ENCODE data around the gene SEC23B. TPM values are rescaled to one million over a fixed set of nuclear protein-coding genes. Genes with fewer than 3 reads are reported as not detected.

SEC23B gene
- total and polyA plus RNA-seq, 2 of the 8 experiments (the other 6 are each of a cell fraction or from before 2014, with no cell fraction given) = 53.3 to 62.8 TPM

GRCh38 chr20:18529041-18529440 is 21.3 kb downstream of the SEC23B start:
- H4K5ac ChIP-seq (ENCODE audit: insufficient read length, low read depth, low read length) = no peak overlapping the region
- no peak overlapping the region for H2BK20ac ChIP-seq (ENCODE audit: low read length)
- ChIA-PET POLR2A (ENCODE audit: partially characterized antibody) (interaction anchor here (0.9 to 1.2 kb wide), 2 partner anchors 20 to 1671 kb away, joined by 3 read pairs; no protein-coding TSS in a partner anchor), CTCF (ENCODE audit: partially characterized antibody) (interaction anchor here (1.5 to 1.7 kb wide), 2 partner anchors 12 to 22 kb away, joined by 3 to 6 read pairs; partner anchors contain the start of gene SEC23B)
- H2BK15ac ChIP-seq (ENCODE audit: low read length) = no peak overlapping the region
- H2BK120ac ChIP-seq (replicated peaks; ENCODE audit: low read depth, low read length) = no peak overlapping the region
- FAIRE-seq (no peak), DNase-seq (ENCODE audit: low read depth in 1 of 2, low spot score in 2 of 2) (no peak)
- no peaks in the 10 kb centered on the region for H3K4me1 ChIP-seq (replicated peaks in 1 of 4; ENCODE audit: control insufficient read depth in 3 of 4, insufficient read depth in 4 of 4, low read length in 3 of 4)
- H3K4me3 ChIP-seq (ENCODE audit: extremely low read depth in 1 of 4, insufficient read depth in 2 of 4, low read depth in 3 of 4, low read length in 4 of 4) = no peak overlapping the region
- no peaks in the 10 kb centered on the region for H3K27me3 ChIP-seq (replicated peaks in 1 of 4; ENCODE audit: control insufficient read depth in 3 of 4, extremely low read depth in 1 of 4, insufficient read depth in 3 of 4, low read length in 3 of 4)
- H3K27ac ChIP-seq (ENCODE audit: low read depth, low read length) = no peak overlapping the region
- H3K56ac ChIP-seq (replicated peaks; ENCODE audit: insufficient read length, low read depth, low read length) = no peak overlapping the region
- no peak overlapping the region for H3K4me2 ChIP-seq (ENCODE audit: insufficient read depth in 1 of 2, low read depth in 2 of 2, low read length in 2 of 2)
- H3K23ac ChIP-seq (ENCODE audit: insufficient read length) = no peak overlapping the region
- no peak overlapping the region for H4K8ac ChIP-seq (ENCODE audit: extremely low read depth, insufficient read depth, low read length)
- H3K23me2 ChIP-seq (ENCODE audit: low read depth, low read length) = no peaks in the 10 kb centered on the region
- H4K20me1 ChIP-seq (replicated peaks in 1 of 2; ENCODE audit: control insufficient read depth in 1 of 2, insufficient read depth in 2 of 2, low read length in 2 of 2) = peaks cover 2 to 4% of the 10 kb centered on the region in 2 experiments
- no peak overlapping the region for H2AK5ac ChIP-seq (ENCODE audit: low read depth, low read length)
- H3K79me1 ChIP-seq (ENCODE audit: low read depth, low read length) = no peaks in the 10 kb centered on the region; the same call in 1 of the 2 replicates
- H3K9ac ChIP-seq (replicated peaks in 1 of 4; ENCODE audit: extremely low read depth in 1 of 4, low read depth in 3 of 4, low read length in 3 of 4) = no peak overlapping the region
- H3K4ac ChIP-seq (replicated peaks; ENCODE audit: insufficient read length, low read depth, low read length) = no peak overlapping the region
- no peak overlapping the region for H4K91ac ChIP-seq (replicated peaks; ENCODE audit: insufficient read length, low read length)
- H3K79me2 ChIP-seq (ENCODE audit: control insufficient read depth in 1 of 2, insufficient read depth in 2 of 2, low read length in 2 of 2) = no peaks in the 10 kb centered on the region
- H2BK12ac ChIP-seq (ENCODE audit: low read depth, low read length) = no peak overlapping the region
- H2AFZ ChIP-seq (ENCODE audit: low read length) = no peak overlapping the region
- no peaks in the 10 kb centered on the region for H3K9me3 ChIP-seq (ENCODE audit: insufficient read depth in 2 of 2, low read depth in 1 of 2, low read length in 1 of 2)
- H2BK5ac ChIP-seq (ENCODE audit: low read depth, low read length) = no peak overlapping the region
- H3K18ac ChIP-seq (ENCODE audit: extremely low read depth, low read length) = no peak overlapping the region
- H3K14ac ChIP-seq (ENCODE audit: insufficient read length) = no peak overlapping the region
- peaks cover 18 to 79% (median 76%) of the 10 kb centered on the region in 4 experiments for H3K36me3 ChIP-seq (ENCODE audit: control insufficient read depth in 2 of 4, insufficient read depth in 4 of 4, low read length in 3 of 4)
- TF ChIP-seq POLR2A (IDR thresholded peaks at IDR 0.05; ENCODE audit: control extremely low read depth in 1 of 2, low read depth in 2 of 2, low read length in 2 of 2) = no peak
- no peak for TF ChIP-seq POU5F1 (IDR thresholded peaks at IDR 0.05; ENCODE audit: low read depth, low read length)
- no peak for TF ChIP-seq JUN (IDR thresholded peaks at IDR 0.05; ENCODE audit: low read depth, low read length)
- no peak for TF ChIP-seq EZH2 (IDR thresholded peaks at IDR 0.05; ENCODE audit: low read depth, low read length, severe bottlenecking)
- TF ChIP-seq JUND (IDR thresholded peaks at IDR 0.05; ENCODE audit: low read length) = no peak
- no peak for TF ChIP-seq ATF2 (IDR thresholded peaks at IDR 0.05; ENCODE audit: low read length)
- TF ChIP-seq RAD21 (IDR thresholded peaks at IDR 0.05 in 1 of 2, conservative IDR thresholded peaks at IDR 0.05 in 1 of 2; ENCODE audit: low read depth in 2 of 2, low read length in 2 of 2) = no peak
- no peak for TF ChIP-seq USF2 (IDR thresholded peaks at IDR 0.05; ENCODE audit: low read length)
- no peak for TF ChIP-seq GTF2F1 (IDR thresholded peaks at IDR 0.05; ENCODE audit: borderline replicate concordance, low read depth, low read length)
- no peak for TF ChIP-seq TBP (IDR thresholded peaks at IDR 0.05; ENCODE audit: low read depth, low read length)
- no peak for TF ChIP-seq KDM4A (IDR thresholded peaks at IDR 0.05; ENCODE audit: low read depth, low read length, severe bottlenecking)
- TF ChIP-seq RXRA (IDR thresholded peaks at IDR 0.05; ENCODE audit: insufficient read depth, low read depth, low read length) = no peak

Data from H1 (cell line).